Loucy (cell line): ENCODE data around the gene CUBN.
A peak's percentile ranks its signal among the peaks of the same experiment; 100 is the strongest.

Source experiments
- H2AFZ ChIP-seq: fragments of 200-600 bp; sonication (generic); 2 replicates; pipeline ENCODE4 v1.6.0; 2016; ENCODE audit warnings: antibody characterized with exemption, mild to moderate bottlenecking, low read length, moderate library complexity
- H3F3A ChIP-seq: fragments of 200-600 bp; 2 replicates; pipeline ENCODE4 v1.6.0; 2016; ENCODE audit warnings: antibody characterized with exemption, low read depth, mild to moderate bottlenecking
- H3K27me3 ChIP-seq: fragments of 200-600 bp; sonication (generic); 2 replicates; pipeline ENCODE4 v1.6.1; 2014; ENCODE audit warnings: low read length, mild to moderate bottlenecking; ENCODE audit not compliant: insufficient read depth, poor library complexity, severe bottlenecking
- H3K36me3 ChIP-seq: fragments of 200-600 bp; sonication (generic); 2 replicates; pipeline ENCODE4 v1.6.1; 2016; ENCODE audit warnings: low read length; ENCODE audit not compliant: insufficient read depth
- H3K4me1 ChIP-seq: fragments of 200-600 bp; sonication (generic); 2 replicates; pipeline ENCODE4 v1.5.1; 2014; ENCODE audit warnings: low read length, mild to moderate bottlenecking; ENCODE audit not compliant: insufficient read depth, poor library complexity, severe bottlenecking
- H3K4me2 ChIP-seq: fragments of 200-600 bp; sonication (generic); 2 replicates; pipeline ENCODE4 v1.6.0; 2014; ENCODE audit warnings: antibody characterized with exemption, low read length, low read depth, mild to moderate bottlenecking; ENCODE audit not compliant: poor library complexity, severe bottlenecking
- H3K4me3 ChIP-seq: fragments of 200-600 bp; sonication (generic); 2 replicates; pipeline ENCODE4 v1.5.1; 2014; ENCODE audit warnings: low read length, mild to moderate bottlenecking, mixed read lengths; ENCODE audit not compliant: poor library complexity, severe bottlenecking
- H3K79me2 ChIP-seq: fragments of 200-600 bp; sonication (generic); 2 replicates; pipeline ENCODE4 v1.6.1; 2014; ENCODE audit warnings: low read length; ENCODE audit not compliant: insufficient read depth
- H3K9ac ChIP-seq: fragments of 200-600 bp; sonication (generic); 2 replicates; pipeline ENCODE4 v1.6.0; 2014; ENCODE audit warnings: mild to moderate bottlenecking, low read depth, low read length, moderate library complexity; ENCODE audit not compliant: poor library complexity, severe bottlenecking
- H3K9me2 ChIP-seq: fragments of 200-600 bp; sonication (generic); replicated peaks from 2 replicates; pipeline ENCODE4 v1.6.1; 2016; ENCODE audit warnings: low read depth, low read length, mixed read lengths
- H3K9me3 ChIP-seq: fragments of 200-600 bp; sonication (generic); 2 replicates; pipeline ENCODE4 v1.6.1; 2014; ENCODE audit warnings: mild to moderate bottlenecking, antibody characterized with exemption, low read length, low read depth; ENCODE audit not compliant: insufficient read depth
- H4K20me1 ChIP-seq: fragments of 200-600 bp; sonication (generic); 2 replicates; pipeline ENCODE4 v1.6.0; 2014; ENCODE audit warnings: antibody characterized with exemption, low read length, mild to moderate bottlenecking; ENCODE audit not compliant: insufficient read depth, poor library complexity, severe bottlenecking
- EZH2phosphoT487 ChIP-seq: fragments of 200-600 bp; IDR thresholded peaks from 2 replicates; pipeline ENCODE4 v1.6.1; 2018; ENCODE audit warnings: antibody characterized with exemption, mild to moderate bottlenecking, moderate library complexity, borderline replicate concordance
- TF ChIP-seq, protein P1 (sequence below): fragments of 200-600 bp; sonication (generic); conservative IDR thresholded peaks from 2 replicates; pipeline ENCODE4 v1.5.1; 2014; ENCODE audit warnings: mild to moderate bottlenecking, antibody characterized with exemption, low read length

The CUBN gene

DNA sequence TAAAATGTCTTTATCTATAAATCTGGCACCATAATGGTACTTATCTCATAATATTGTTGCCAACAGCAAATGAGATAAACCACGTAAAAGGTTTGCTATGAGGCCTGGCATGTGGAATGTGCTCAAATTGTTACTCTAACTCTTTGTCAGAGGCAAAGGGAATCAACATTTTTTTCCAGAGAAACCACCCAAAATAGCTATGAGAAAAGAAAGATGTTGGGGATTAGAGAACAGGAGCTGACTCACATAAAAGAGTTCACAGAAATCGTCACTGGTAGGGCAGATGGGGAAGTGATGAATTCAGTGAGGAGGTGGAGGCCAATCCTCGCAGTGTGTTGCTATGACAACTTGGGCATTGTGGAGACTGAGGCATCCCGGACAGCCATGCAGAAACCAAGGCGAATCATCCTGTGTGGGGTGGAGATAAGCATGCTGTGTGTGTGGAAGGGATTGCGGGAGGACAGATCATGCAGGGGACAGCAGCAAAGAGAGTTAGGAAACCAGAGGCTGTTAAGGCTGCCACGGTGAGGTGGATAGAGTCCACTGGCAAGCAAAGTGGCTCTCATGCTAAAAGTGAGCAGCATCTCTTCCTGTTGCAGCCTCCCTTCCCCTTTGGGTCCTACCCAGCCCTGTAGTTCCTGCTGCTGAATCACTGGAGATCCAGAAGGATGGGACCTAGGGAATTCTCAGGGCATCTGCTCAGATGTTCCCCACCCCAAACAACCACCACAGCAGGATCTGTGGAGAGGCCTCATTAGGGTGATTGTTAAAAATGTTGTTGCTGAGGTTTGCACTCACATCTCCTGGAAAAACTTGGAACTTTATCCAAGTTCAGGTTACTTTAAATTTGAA is 103.9 kb downstream of the CUBN start:
- peaks cover 67% of the 10 kb centered on the region for H3K4me1 ChIP-seq
- H3K36me3 ChIP-seq: no peaks in the 10 kb centered on the region
- H3K9ac ChIP-seq: no peak overlapping the region
- no peak overlapping the region; the same call in 1 of the 2 replicates for H2AFZ ChIP-seq
- no peaks in the 10 kb centered on the region for H4K20me1 ChIP-seq
- no peaks in the 10 kb centered on the region for H3K9me3 ChIP-seq
- no peak overlapping the region for H3K4me2 ChIP-seq
- H3K4me3 ChIP-seq: no peak overlapping the region
- H3K27me3 ChIP-seq: no peaks in the 10 kb centered on the region
- H3K9me2 ChIP-seq: no peaks in the 10 kb centered on the region
- no peaks in the 10 kb centered on the region for H3K79me2 ChIP-seq
- H3F3A ChIP-seq: peaks cover 19% of the 10 kb centered on the region
- no peak for TF ChIP-seq EZH2phosphoT487
- TF ChIP-seq, protein P1, sequence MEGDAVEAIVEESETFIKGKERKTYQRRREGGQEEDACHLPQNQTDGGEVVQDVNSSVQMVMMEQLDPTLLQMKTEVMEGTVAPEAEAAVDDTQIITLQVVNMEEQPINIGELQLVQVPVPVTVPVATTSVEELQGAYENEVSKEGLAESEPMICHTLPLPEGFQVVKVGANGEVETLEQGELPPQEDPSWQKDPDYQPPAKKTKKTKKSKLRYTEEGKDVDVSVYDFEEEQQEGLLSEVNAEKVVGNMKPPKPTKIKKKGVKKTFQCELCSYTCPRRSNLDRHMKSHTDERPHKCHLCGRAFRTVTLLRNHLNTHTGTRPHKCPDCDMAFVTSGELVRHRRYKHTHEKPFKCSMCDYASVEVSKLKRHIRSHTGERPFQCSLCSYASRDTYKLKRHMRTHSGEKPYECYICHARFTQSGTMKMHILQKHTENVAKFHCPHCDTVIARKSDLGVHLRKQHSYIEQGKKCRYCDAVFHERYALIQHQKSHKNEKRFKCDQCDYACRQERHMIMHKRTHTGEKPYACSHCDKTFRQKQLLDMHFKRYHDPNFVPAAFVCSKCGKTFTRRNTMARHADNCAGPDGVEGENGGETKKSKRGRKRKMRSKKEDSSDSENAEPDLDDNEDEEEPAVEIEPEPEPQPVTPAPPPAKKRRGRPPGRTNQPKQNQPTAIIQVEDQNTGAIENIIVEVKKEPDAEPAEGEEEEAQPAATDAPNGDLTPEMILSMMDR: no peak

DNA sequence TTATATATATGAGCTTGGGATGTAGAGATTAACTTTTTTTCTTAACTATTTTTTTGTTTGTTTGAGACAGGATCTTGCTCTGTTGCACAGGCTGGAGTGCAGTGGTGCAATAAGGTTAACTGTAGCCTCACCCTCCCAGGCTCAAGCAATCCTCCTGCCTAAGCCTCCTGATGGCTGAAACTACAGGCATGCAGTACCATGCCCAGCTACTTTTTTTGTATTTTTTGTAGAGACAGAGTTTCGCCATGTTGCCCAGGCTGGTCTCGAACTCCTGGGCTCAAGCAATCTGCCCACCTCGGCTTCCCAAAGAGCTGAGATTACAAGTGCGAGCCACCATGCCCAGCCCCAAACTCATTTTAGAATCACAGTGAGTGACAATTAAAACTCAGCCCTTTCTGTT is 105.2 kb downstream of the CUBN start:
- peak overlapping the region; percentile 88 for H3K4me2 ChIP-seq
- TF ChIP-seq EZH2phosphoT487: no peak
- TF ChIP-seq, protein P1: no peak
- H2AFZ ChIP-seq: no peak overlapping the region
- H3K79me2 ChIP-seq: no peaks in the 10 kb centered on the region
- peaks cover 17% of the 10 kb centered on the region for H3F3A ChIP-seq
- no peaks in the 10 kb centered on the region for H3K27me3 ChIP-seq
- H3K4me1 ChIP-seq: peaks cover 58% of the 10 kb centered on the region
- no peaks in the 10 kb centered on the region for H3K9me3 ChIP-seq
- H3K9me2 ChIP-seq: no peaks in the 10 kb centered on the region
- H3K36me3 ChIP-seq: no peaks in the 10 kb centered on the region
- peak overlapping the region; percentile 68 for H3K9ac ChIP-seq
- no peaks in the 10 kb centered on the region for H4K20me1 ChIP-seq
- H3K4me3 ChIP-seq: peak overlapping the region; percentile 67

DNA sequence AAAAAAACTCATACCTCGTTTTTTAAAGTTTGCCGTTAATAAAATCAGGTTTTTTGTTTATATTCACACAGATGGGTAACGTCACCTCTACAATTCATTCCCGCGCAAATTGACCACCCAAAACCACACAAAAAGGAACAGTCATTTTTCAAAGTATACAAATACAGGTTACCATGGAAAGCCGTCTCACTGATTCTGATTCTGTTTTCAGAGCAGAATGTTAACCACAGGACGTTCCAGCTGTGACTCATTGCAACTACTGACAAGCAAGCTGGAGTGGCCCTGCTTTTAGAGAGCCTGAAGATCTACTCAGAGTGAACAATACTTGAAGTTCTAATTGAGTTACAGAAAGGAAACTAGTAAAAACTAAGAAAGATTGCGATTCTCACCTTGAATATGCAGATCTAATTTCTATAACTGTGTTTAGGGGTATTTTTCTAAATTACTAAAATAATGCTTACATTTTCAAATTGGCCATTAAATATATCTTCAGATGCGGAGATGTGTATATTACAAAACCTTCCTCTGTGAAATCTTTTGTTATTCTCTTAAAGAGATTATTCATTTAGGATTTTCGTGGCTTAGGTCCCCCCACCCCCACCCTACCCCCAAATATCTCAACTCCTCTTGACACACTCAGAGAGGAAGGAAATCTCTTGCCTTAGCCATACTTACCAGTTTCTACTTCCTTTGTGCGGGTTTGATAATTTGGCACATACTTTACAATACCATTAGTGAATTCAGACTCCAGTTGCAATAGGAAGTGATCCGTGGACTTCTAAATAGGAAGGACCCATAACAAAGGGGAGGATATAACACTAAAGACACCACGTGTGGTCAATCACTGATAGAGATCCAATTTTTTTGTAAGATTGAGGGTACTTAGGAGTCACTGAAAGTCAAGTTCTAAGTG is 106.0 kb downstream of the CUBN start:
- H3K4me2 ChIP-seq: peak overlapping the region; percentile 88
- H3K36me3 ChIP-seq: no peaks in the 10 kb centered on the region
- TF ChIP-seq, protein P1: no peak
- no peak for TF ChIP-seq EZH2phosphoT487
- no peaks in the 10 kb centered on the region for H3K27me3 ChIP-seq
- peaks cover 50% of the 10 kb centered on the region for H3K4me1 ChIP-seq
- peak overlapping the region; percentile 67 for H3K4me3 ChIP-seq
- peak overlapping the region; percentile 10; the same call in 1 of the 2 replicates for H2AFZ ChIP-seq
- no peaks in the 10 kb centered on the region for H3K79me2 ChIP-seq
- H4K20me1 ChIP-seq: no peaks in the 10 kb centered on the region
- H3K9ac ChIP-seq: peak overlapping the region; percentile 68
- peaks cover 14% of the 10 kb centered on the region for H3F3A ChIP-seq
- H3K9me3 ChIP-seq: no peaks in the 10 kb centered on the region
- H3K9me2 ChIP-seq: no peaks in the 10 kb centered on the region
